K562 (cell line): Measurements from ENCODE around the gene TEFM. TPM values are rescaled to one million over a fixed set of nuclear protein-coding genes. Genes with fewer than 3 reads are reported as not detected.

Experiments
- ATAC-seq: fragments of 200-7000 bp; cut with Tn5 transposase; 3 replicates; pipeline ENCODE4 v1.9.1; 2020; ENCODE audit warnings: moderate library complexity
- Bru-seq: library from RNA; stranded (reverse); fragments of 400-500 nt; gene quantifications from one replicate; lab custom pipeline; 2021; lab: Mats Ljungman, UMichigan
- BruChase-seq, 2 experiments: library from RNA; stranded (reverse); fragments of 400-500 nt; gene quantifications; one replicate each; lab custom pipeline; 2021; lab: Mats Ljungman, UMichigan
- BruUV-seq: library from RNA; stranded (reverse); fragments of 400-500 nt; replicated peaks from 2 replicates; lab custom pipeline; 2021; lab: Mats Ljungman, UMichigan
- CTCF ChIA-PET: fragments of 300-600 bp; formaldehyde crosslinking; extraction: SDS; loops from one replicate; lab custom pipeline; 2021; ENCODE audit warnings: low intra/inter-chr PET ratio; lab: Yijun Ruan, JAX
- POLR2A ChIA-PET: fragments of 300-600, 350-650 bp; sonication (Branson Sonifier 250); formaldehyde crosslinking; extraction: SDS; loops from one replicate; lab custom pipeline; 2021; ENCODE audit warnings: antibody characterized with exemption, inconsistent platforms; lab: Yijun Ruan, JAX
- DNase-seq, 4 experiments: peaks; one replicate each; pipeline versions ENCODE4 v3.0.0 to v3.0.0-alpha.2; 2011 to 2018; ENCODE audit warnings: low spot score in 3 of 4, mixed read lengths in 3 of 4; ENCODE audit errors: extremely low read depth in 1 of 4
- FAIRE-seq: peaks from 2 replicates; lab custom pipeline; 2011; peaks lifted over from hg19 to GRCh38; lab: Jason Lieb, UNC
- H2AFZ ChIP-seq: 2 replicates; pipeline ENCODE4 v1.6.0; 2011; ENCODE audit warnings: low read depth, low read length, control low read depth, inconsistent platforms
- H3K27ac ChIP-seq: fragments of 200-600 bp; 3 replicates; pipeline ENCODE4 v1.8.0; 2011; ENCODE audit warnings: low read depth, mild to moderate bottlenecking, control low read depth, inconsistent platforms, low read length, moderate library complexity, mixed read lengths; ENCODE audit errors: extremely low read depth
- H3K27me3 ChIP-seq, 2 experiments: fragments of 300-600 bp in 1 of 2; 2 replicates in 1 of 2; 3 replicates in 1 of 2; pipeline versions ENCODE4 v1.6.0 to v1.8.0; 2011; ENCODE audit warnings: inconsistent platforms in 2 of 2, low read length in 2 of 2, mild to moderate bottlenecking in 1 of 2, mixed read lengths in 1 of 2, moderate library complexity in 1 of 2; ENCODE audit not compliant: control insufficient read depth in 2 of 2, insufficient read depth in 2 of 2
- H3K36me3 ChIP-seq: fragments of 300-600 bp; 3 replicates; pipeline ENCODE4 v1.8.0; 2011; ENCODE audit warnings: mild to moderate bottlenecking, low read length, inconsistent platforms; ENCODE audit not compliant: control insufficient read depth, insufficient read depth
- H3K4me1 ChIP-seq, 2 experiments: fragments of 200-600 bp in 1 of 2; replicated peaks in 1 of 2; 2 replicates in 1 of 2; 3 replicates in 1 of 2; pipeline versions ENCODE4 v1.5.1 to v1.8.0; 2011; ENCODE audit warnings: inconsistent platforms in 2 of 2, low read length in 2 of 2, mild to moderate bottlenecking in 1 of 2, mixed read lengths in 1 of 2, moderate library complexity in 1 of 2; ENCODE audit not compliant: control insufficient read depth in 2 of 2, insufficient read depth in 2 of 2
- H3K4me2 ChIP-seq: 2 replicates; pipeline ENCODE4 v1.6.1; 2011; ENCODE audit warnings: low read length, control low read depth, inconsistent platforms, mixed read lengths; ENCODE audit not compliant: insufficient read depth
- H3K4me3 ChIP-seq: fragments of 200-600 bp; sonication (generic), shearing (Covaris generic); 2 replicates; pipeline ENCODE4 v1.5.1; 2016; ENCODE audit warnings: control low read depth, inconsistent platforms
- H3K79me2 ChIP-seq: fragments of 200-600 bp; 3 replicates; pipeline ENCODE4 v1.8.0; 2011; ENCODE audit warnings: low read length, inconsistent platforms; ENCODE audit not compliant: control insufficient read depth, insufficient read depth
- H3K9ac ChIP-seq, 2 experiments: 2 replicates each; pipeline versions ENCODE4 v1.6.0 to v1.6.1; 2011; ENCODE audit warnings: low read depth in 2 of 2, low read length in 2 of 2, control low read depth in 1 of 2, inconsistent platforms in 1 of 2, mild to moderate bottlenecking in 1 of 2, mixed read lengths in 1 of 2; ENCODE audit not compliant: insufficient read depth in 1 of 2
- H3K9me1 ChIP-seq: one replicate; pipeline ENCODE4 v1.6.0; 2011; ENCODE audit warnings: inconsistent platforms, mild to moderate bottlenecking, low read length, moderate library complexity; ENCODE audit not compliant: control insufficient read depth, insufficient read depth
- H3K9me3 ChIP-seq: replicated peaks from 2 replicates; pipeline ENCODE4 v1.5.1; 2011; ENCODE audit warnings: low read depth, low read length, inconsistent platforms; ENCODE audit not compliant: control insufficient read depth, insufficient read depth
- H4K20me1 ChIP-seq: replicated peaks from 2 replicates; pipeline ENCODE4 v1.6.1; 2011; ENCODE audit warnings: low read length, inconsistent platforms, mixed read lengths; ENCODE audit not compliant: control insufficient read depth, insufficient read depth
- CBX1 ChIP-seq: sonication (generic); IDR thresholded peaks from 2 replicates; pipeline ENCODE4 v1.6.1; 2016; ENCODE audit warnings: antibody characterized with exemption, low read depth, mild to moderate bottlenecking
- FOXK1 ChIP-seq: sonication (generic); formaldehyde crosslinking; IDR thresholded peaks from 2 replicates; pipeline ENCODE4 v1.8.0; 2022; ENCODE audit warnings: missing genetic modification reagents, mild to moderate bottlenecking, borderline replicate concordance
- IRF2 ChIP-seq: sonication (generic); formaldehyde crosslinking; IDR thresholded peaks from 2 replicates; pipeline ENCODE4 v1.8.1; 2022; ENCODE audit warnings: mild to moderate bottlenecking, missing genetic modification reagents
- KDM4B ChIP-seq, 2 experiments: fragments of 450-650 bp in 1 of 2; sonication (generic) in 1 of 2; IDR thresholded peaks; 2 replicates each; pipeline ENCODE4 v1.6.1; 2016 to 2017; ENCODE audit warnings: borderline replicate concordance in 2 of 2, antibody characterized with exemption in 1 of 2, low read depth in 1 of 2, mild to moderate bottlenecking in 1 of 2
- MYNN ChIP-seq, 2 experiments: sonication (generic); formaldehyde crosslinking in 1 of 2; IDR thresholded peaks; 2 replicates each; pipeline versions ENCODE4 v1.5.0 to v1.6.1; 2016 to 2020; ENCODE audit warnings: antibody characterized with exemption in 1 of 2, missing genetic modification reagents in 1 of 2
- RAD21 ChIP-seq, 2 experiments: fragments of 250-450 bp in 1 of 2; fragments of 450-650 bp in 1 of 2; sonication (Bioruptor Pico) in 1 of 2; formaldehyde crosslinking in 1 of 2; IDR thresholded peaks in 1 of 2; conservative IDR thresholded peaks in 1 of 2; 2 replicates each; pipeline versions ENCODE4 v1.4.0 to v1.8.0; 2020 to 2022; ENCODE audit warnings: mild to moderate bottlenecking in 2 of 2, moderate library complexity in 1 of 2
- SIRT6 ChIP-seq: IDR thresholded peaks from one replicate; pipeline ENCODE4 v1.6.1; 2012; ENCODE audit warnings: low read depth, mild to moderate bottlenecking, control low read depth, inconsistent platforms, low read length, moderate library complexity
- SMC3 ChIP-seq: conservative IDR thresholded peaks from 2 replicates; pipeline ENCODE4 v1.6.1; 2011; ENCODE audit warnings: low read depth, low read length, improper control_type of control experiment; ENCODE audit not compliant: insufficient read depth
- TAF7 ChIP-seq: fragments of 450-650 bp; IDR thresholded peaks from 2 replicates; pipeline ENCODE4 v1.6.1; 2016; ENCODE audit warnings: missing genetic modification characterization, missing compliant biosample characterization
- TCF7 ChIP-seq: sonication (generic); IDR thresholded peaks from 2 replicates; pipeline ENCODE4 v1.6.1; 2016; ENCODE audit warnings: antibody characterized with exemption, borderline replicate concordance
- ZNF140 ChIP-seq: fragments of 250-450 bp; sonication (Bioruptor Pico); IDR thresholded peaks from 2 replicates; pipeline ENCODE4 v1.8.0; 2021; ENCODE audit warnings: moderate library complexity, mild to moderate bottlenecking, inconsistent platforms
- ZNF717 ChIP-seq: fragments of 250-450 bp; sonication (Bioruptor Pico); IDR thresholded peaks from 2 replicates; pipeline ENCODE4 v1.5.0; 2021
- WGBS: fragments of 100-300 bp; shearing (Covaris generic); methylation state at CpG from one replicate; pipeline ENCODE4 v1.1.6; 2016; ENCODE audit warnings: low coverage, mixed read lengths; ENCODE audit not compliant: insufficient coverage; ENCODE audit errors: missing lambda C conversion rate; 5-methylcytosine and 5-hydroxymethylcytosine counted together
- in situ Hi-C: fragments of 300-500 bp; cut with MboI; formaldehyde crosslinking; loops from 4 replicates; pipeline ENCODE4 v1.15.0; 2018; ENCODE audit warnings: inconsistent platforms, mixed read lengths
- intact Hi-C: fragments of 100-400 bp; cut with micrococcal nuclease; formaldehyde crosslinking; loops from 2 replicates; pipeline ENCODE4 v1.14.2; 2022
- long read RNA-seq, 3 experiments: library from polyadenylated mRNA in 2 of 3; library from RNA in 1 of 3; unstranded in 2 of 3; stranded (forward) in 1 of 3; transcript quantifications; one replicate each; pipeline ENCODE4 v2.0.0, GENCODE V29; 2019 to 2022
- polyA minus RNA-seq, 3 experiments: library from RNA; depleted of rRNA, polyadenylated mRNA; stranded (reverse); fragments of >200 nt; gene quantifications; 2 replicates each; pipeline ENCODE4 v1.2.3, GENCODE V29; 2011
- polyA plus RNA-seq, 8 experiments: library from polyadenylated mRNA; depleted of rRNA in 4 of 8; stranded (reverse) in 5 of 8; unstranded in 3 of 8; fragments of >200 nt; fragmentation: Nextera tagmentation in 2 of 8; fragmentation: Illumina TruSeq in 1 of 8; extraction: Ambion mirVana in 2 of 8; extraction: Trizol in 1 of 8; gene quantifications; 2 replicates each; pipeline versions ENCODE4 v1.2.1 to v1.2.3, GENCODE V29; 2011 to 2014; ENCODE audit warnings: inconsistent platforms in 1 of 8, missing spikeins in 1 of 8
- total RNA-seq, 7 experiments: library from RNA; depleted of rRNA in 6 of 7; stranded (reverse); fragments of >200 nt in 6 of 7; fragmentation: Illumina TruSeq in 2 of 7; extraction: Trizol in 2 of 7; gene quantifications; 2 replicates each; pipeline versions ENCODE4 v1.2.1 to v1.2.3, GENCODE V29; 2011 to 2021; ENCODE audit warnings: low replicate concordance in 1 of 7

TEFM gene, protein sequence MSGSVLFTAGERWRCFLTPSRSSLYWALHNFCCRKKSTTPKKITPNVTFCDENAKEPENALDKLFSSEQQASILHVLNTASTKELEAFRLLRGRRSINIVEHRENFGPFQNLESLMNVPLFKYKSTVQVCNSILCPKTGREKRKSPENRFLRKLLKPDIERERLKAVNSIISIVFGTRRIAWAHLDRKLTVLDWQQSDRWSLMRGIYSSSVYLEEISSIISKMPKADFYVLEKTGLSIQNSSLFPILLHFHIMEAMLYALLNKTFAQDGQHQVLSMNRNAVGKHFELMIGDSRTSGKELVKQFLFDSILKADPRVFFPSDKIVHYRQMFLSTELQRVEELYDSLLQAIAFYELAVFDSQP
- 20.1 and 32.4 TPM in 2 replicates for total RNA-seq (2011; cell fraction: chromatin; rRNA removed; ENCODE audit: low replicate concordance)
- total RNA-seq (2011; cell fraction: nucleolus; rRNA removed): 9.5 and 11.2 TPM in 2 replicates
- total RNA-seq (2011; cell fraction: nucleoplasm; rRNA removed): 18.8 and 40.0 TPM in 2 replicates
- total RNA-seq (2014; rRNA removed): 12.5 and 17.2 TPM in 2 replicates
- 29.7 and 37.7 TPM in 2 replicates for total RNA-seq (2014; rRNA removed; fragmentation: Illumina TruSeq; extraction: Trizol)
- total RNA-seq (2015; rRNA removed; fragmentation: Illumina TruSeq; extraction: Trizol): 22.1 and 23.6 TPM in 2 replicates
- 16.1 and 17.1 TPM in 2 replicates for total RNA-seq (2021)
- polyA plus RNA-seq (2011; rRNA removed): 13.3 and 23.3 TPM in 2 replicates
- polyA plus RNA-seq (2011; cell fraction: cytosol; rRNA removed): 4.6 and 5.2 TPM in 2 replicates
- polyA plus RNA-seq (2011; cell fraction: nucleus; rRNA removed): 7.7 and 8.2 TPM in 2 replicates
- polyA plus RNA-seq (2012): 10.8 and 16.8 TPM in 2 replicates
- 35.7 and 37.1 TPM in 2 replicates for polyA plus RNA-seq (2014; fragmentation: Illumina TruSeq; extraction: Trizol)
- polyA plus RNA-seq (2014; fragmentation: Nextera tagmentation; extraction: Ambion mirVana): 10 to 100 TPM; 59.2 to 60.3 TPM
- 21.8 and 22.6 TPM in 2 replicates for polyA plus RNA-seq (2014; rRNA removed)
- polyA minus RNA-seq (2011; rRNA and poly(A)+ RNA removed): 8.6 and 9.7 TPM in 2 replicates
- polyA minus RNA-seq (2011; cell fraction: cytosol; rRNA and poly(A)+ RNA removed): 3.7 and 5.8 TPM in 2 replicates
- polyA minus RNA-seq (2011; cell fraction: nucleus; rRNA and poly(A)+ RNA removed): 5.0 and 11.0 TPM in 2 replicates
- Bru-seq, nascent RNA: percentile 83 among the genes with signal in this experiment
- BruChase-seq, experiment 1, labeled RNA remaining after a 2-hour chase: percentile 80 among the genes with signal in this experiment
- BruChase-seq, experiment 2, labeled RNA remaining after a 6-hour chase: percentile 80 among the genes with signal in this experiment
- long read RNA-seq, experiment 1, transcript TEFM-205 (4 exons, 1,891 nt): major isoform, 15 of 31 reads
- long read RNA-seq, experiment 1, partial matches to known transcripts: 5 of 31 reads
- long read RNA-seq, experiment 1, other reads (novel, unspliced or antisense): 11 of 31 reads
- long read RNA-seq, experiment 2, transcript TEFM-205 (4 exons, 1,891 nt): major isoform, 10 of 25 reads
- long read RNA-seq, experiment 2, partial matches to known transcripts: 7 of 25 reads
- long read RNA-seq, experiment 2, other reads (novel, unspliced or antisense): 7 of 25 reads
- long read RNA-seq, experiment 3, transcript TEFM-205 (4 exons, 1,891 nt): major isoform, 18 of 25 reads
- long read RNA-seq, experiment 3, partial matches to known transcripts: 1 of 25 reads
- long read RNA-seq, experiment 3, other reads (novel, unspliced or antisense): 3 of 25 reads

DNA sequence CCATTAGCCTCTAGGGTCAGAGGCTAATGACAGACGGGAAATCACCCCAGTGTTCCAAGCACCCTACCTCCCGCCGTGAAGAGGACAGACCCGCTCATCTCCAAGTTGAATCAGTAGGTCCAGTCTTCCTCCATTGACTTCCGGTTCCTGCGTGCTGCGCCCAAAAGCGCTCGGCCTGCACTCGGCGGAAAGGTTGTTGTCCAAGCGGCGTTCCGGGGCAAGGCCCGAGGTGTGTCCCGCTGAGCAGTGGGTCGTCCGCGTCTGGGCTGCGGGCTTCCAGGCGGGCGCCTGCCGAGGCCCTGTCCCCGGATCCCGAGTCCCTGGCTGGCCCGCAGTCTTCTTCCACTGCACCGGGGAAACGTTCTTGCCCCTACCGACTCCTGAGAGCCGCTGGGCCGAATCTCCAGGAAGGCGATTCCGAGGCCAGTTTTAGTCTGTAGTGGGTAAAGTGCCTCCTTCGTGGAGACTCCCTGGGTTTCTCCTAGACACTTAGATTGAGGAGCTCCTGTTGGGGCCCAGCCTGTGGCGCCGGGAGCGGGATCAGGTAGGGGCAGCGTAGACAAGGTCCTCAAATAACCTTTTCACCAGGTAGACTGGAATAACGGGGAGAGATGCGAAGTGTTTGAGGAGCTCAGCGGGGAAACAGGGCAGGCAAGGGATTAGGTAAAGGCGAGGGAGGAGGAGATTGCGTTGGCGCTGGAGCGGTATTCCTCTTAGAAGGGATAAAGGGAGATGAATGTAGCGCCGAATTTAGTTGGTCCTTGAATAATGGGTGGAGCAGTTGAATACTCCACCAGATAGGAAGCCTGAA, at the start of gene TEFM:
TEFM (minus strand) TSS at position 138 of the 811 bp plus-strand sequence; CDS start at position 98, 40 bp downstream.
- POLR2A ChIA-PET: interaction anchor here (1.0 to 3.0 kb wide), 2 partner anchors 11 to 62 kb away, joined by 3 to 16 read pairs; no protein-coding TSS in a partner anchor
- Histone ChIP-seq H3K4me2 (peak within 1 kb of the TSS; percentile 90), H3K9ac (peak within 1 kb of the TSS; percentile 88 to 96), H3K27me3 (no peaks in the 10 kb centered on the region), H4K20me1 (no peaks in the 10 kb centered on the region), H3K9me3 (no peaks in the 10 kb centered on the region), H3K36me3 (peaks cover 23% of the 10 kb centered on the region; the same call in 2 of the 3 replicates), H3K27ac (peak within 1 kb of the TSS; percentile 80), H2AFZ (peak within 1 kb of the TSS; percentile 94), H3K4me3 (peak within 1 kb of the TSS; percentile 66), H3K4me1 (peaks cover 3 to 4% of the 10 kb centered on the region in 2 experiments; a peak in 3 of 5 replicates), H3K79me2 (peaks cover 36% of the 10 kb centered on the region), H3K9me1 (no peaks in the 10 kb centered on the region)
- in situ Hi-C loops: no loop called here
- peak; percentile 78 for FAIRE-seq
- TSS peak; percentile 87 for BruUV-seq
- intact Hi-C loops: no loop called here
- peak; percentile 82 to 95 (median 86) for DNase-seq
- ATAC-seq: peak; percentile 96
- under 1% methylated on average over 46 of the region's 47 CpGs for WGBS
- CTCF ChIA-PET: no interaction called here
- TF ChIP-seq ZNF717 (CRISPR knock-in tag) (no peak), SMC3 (0 out of 2 replicates have a peak, but pooled peaks have one; percentile 28), ZNF140 (CRISPR knock-in tag) (no peak), FOXK1 (CRISPR knock-in tag) (0 out of 2 replicates have a peak, but pooled peaks have one; percentile 35), IRF2 (CRISPR knock-in tag) (no peak), TCF7 (peak; percentile 92; the same call in 1 of the 2 replicates), KDM4B (IDR thresholded peaks at IDR 0.05; ENCODE audit: borderline replicate concordance in 2 of 2, low read depth in 1 of 2) (peak in 1 of 2 experiments; percentile 98; a peak in 1 of 4 replicates), RAD21 (CRISPR knock-in tag; conservative IDR thresholded peaks at IDR 0.05 in 1 of 2, IDR thresholded peaks at IDR 0.05 in 1 of 2) (peak in 1 of 2 experiments; percentile 27; a peak in 2 of 4 replicates), SIRT6 (no peak), TAF7 (tag) (peak; percentile 91), MYNN (IDR thresholded peaks at IDR 0.05) (peak; percentile 62; the same call in 1 of the 2 replicates), MYNN (CRISPR knock-in tag; IDR thresholded peaks at IDR 0.05) (no peak), CBX1 (peak; percentile 92)
